ENCODE measurements around the gene ATP11A.

ATP11A gene

GRCh38 chr13:112781881-112782361, 92.1 kb downstream of the ATP11A start:
- H3K4me1 ChIP-seq (ENCODE audit: insufficient read depth, poor library complexity, severe bottlenecking), result no peaks in the 10 kb centered on the region
- H3K9me3 ChIP-seq (ENCODE audit: severe bottlenecking), result no peaks in the 10 kb centered on the region
- DNase-seq (ENCODE audit: low spot score), result no peak
- TF ChIP-seq CTCF (IDR thresholded peaks at IDR 0.05; ENCODE audit: poor library complexity, severe bottlenecking), result no peak
- no peak overlapping the region for H3K27ac ChIP-seq (ENCODE audit: poor library complexity, severe bottlenecking)
- H3K27me3 ChIP-seq (ENCODE audit: insufficient read depth, poor library complexity, severe bottlenecking), result no peaks in the 10 kb centered on the region
- H3K36me3 ChIP-seq (ENCODE audit: low read depth), result no peaks in the 10 kb centered on the region
- ATAC-seq (ENCODE audit: low read depth), result no peak
- no peak overlapping the region for H3K4me3 ChIP-seq (ENCODE audit: severe bottlenecking)

- H3K4me3 ChIP-seq (ENCODE audit: severe bottlenecking), result no peak overlapping the region
- H3K27ac ChIP-seq (ENCODE audit: poor library complexity, severe bottlenecking), result no peak overlapping the region
- DNase-seq (ENCODE audit: low spot score) (no peak), ATAC-seq (ENCODE audit: low read depth) (no peak)
- H3K4me1 ChIP-seq (ENCODE audit: insufficient read depth, poor library complexity, severe bottlenecking), result no peaks in the 10 kb centered on the region
- no peak for TF ChIP-seq CTCF (IDR thresholded peaks at IDR 0.05; ENCODE audit: poor library complexity, severe bottlenecking)
- no peaks in the 10 kb centered on the region for H3K9me3 ChIP-seq (ENCODE audit: severe bottlenecking)
- H3K36me3 ChIP-seq (ENCODE audit: low read depth), result no peaks in the 10 kb centered on the region
- no peaks in the 10 kb centered on the region for H3K27me3 ChIP-seq (ENCODE audit: insufficient read depth, poor library complexity, severe bottlenecking)
Measured at GRCh38 chr13:112782429-112783010, 92.7 kb downstream of the ATP11A start.

DNA sequence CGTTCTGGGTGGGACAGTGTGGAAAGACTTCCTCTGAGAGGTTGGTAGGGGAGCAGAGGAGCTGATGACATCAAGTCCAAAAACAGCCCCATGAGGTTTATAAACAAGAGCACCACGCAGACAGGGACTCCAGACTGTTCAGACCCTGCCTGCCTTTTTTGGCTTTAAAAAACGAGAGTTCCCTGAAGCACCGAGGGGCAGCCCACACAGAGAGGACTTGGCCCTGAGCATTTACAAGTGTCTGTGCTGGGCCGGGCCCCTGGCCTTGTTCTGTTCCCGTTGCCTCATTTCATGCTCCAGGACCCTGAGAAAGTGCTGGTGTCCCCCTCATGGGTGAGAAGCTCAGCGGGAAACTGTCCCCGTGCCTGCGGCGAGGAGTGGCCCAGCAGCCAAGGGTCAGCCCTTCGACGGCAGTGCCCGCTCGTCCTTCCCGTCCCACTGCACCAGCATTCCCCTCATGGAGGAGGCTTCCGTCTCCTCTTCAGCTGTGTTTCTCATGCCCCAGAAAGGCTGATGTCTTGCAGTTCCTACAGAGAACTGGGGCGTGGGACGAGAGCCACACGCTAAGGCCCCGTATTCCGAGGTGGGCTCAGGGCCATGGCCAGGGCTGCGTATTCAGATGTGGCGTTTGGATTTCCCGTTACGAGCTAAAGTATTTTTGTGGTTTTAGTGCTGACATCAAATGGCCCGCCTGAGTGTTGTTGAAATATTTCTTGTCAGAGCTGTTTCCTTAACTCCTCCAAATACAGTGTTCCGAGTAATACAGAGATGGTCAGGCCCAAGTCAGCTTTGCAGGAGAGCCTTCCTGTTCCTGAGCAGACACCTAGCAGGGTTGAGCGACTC, 93.5 kb downstream of the ATP11A start:
- DNase-seq (ENCODE audit: low spot score) (no peak), ATAC-seq (ENCODE audit: low read depth) (no peak)
- H3K4me1 ChIP-seq (ENCODE audit: insufficient read depth, poor library complexity, severe bottlenecking), result no peaks in the 10 kb centered on the region
- H3K36me3 ChIP-seq (ENCODE audit: low read depth), result no peaks in the 10 kb centered on the region
- no peaks in the 10 kb centered on the region for H3K27me3 ChIP-seq (ENCODE audit: insufficient read depth, poor library complexity, severe bottlenecking)
- no peak overlapping the region for H3K27ac ChIP-seq (ENCODE audit: poor library complexity, severe bottlenecking)
- H3K9me3 ChIP-seq (ENCODE audit: severe bottlenecking), result no peaks in the 10 kb centered on the region
- no peak for TF ChIP-seq CTCF (IDR thresholded peaks at IDR 0.05; ENCODE audit: poor library complexity, severe bottlenecking)
- H3K4me3 ChIP-seq (ENCODE audit: severe bottlenecking), result no peak overlapping the region

- DNase-seq (ENCODE audit: low spot score) (no peak), ATAC-seq (ENCODE audit: low read depth) (no peak)
- no peaks in the 10 kb centered on the region for H3K36me3 ChIP-seq (ENCODE audit: low read depth)
- no peak for TF ChIP-seq CTCF (IDR thresholded peaks at IDR 0.05; ENCODE audit: poor library complexity, severe bottlenecking)
- no peaks in the 10 kb centered on the region for H3K4me1 ChIP-seq (ENCODE audit: insufficient read depth, poor library complexity, severe bottlenecking)
- no peak overlapping the region for H3K27ac ChIP-seq (ENCODE audit: poor library complexity, severe bottlenecking)
- no peak overlapping the region for H3K4me3 ChIP-seq (ENCODE audit: severe bottlenecking)
- no peaks in the 10 kb centered on the region for H3K9me3 ChIP-seq (ENCODE audit: severe bottlenecking)
- no peaks in the 10 kb centered on the region for H3K27me3 ChIP-seq (ENCODE audit: insufficient read depth, poor library complexity, severe bottlenecking)
Measured at GRCh38 chr13:112783978-112784371, 94.1 kb downstream of the ATP11A start.

Data from RWPE2 (cell line).